Measurements from ENCODE around the gene PSMC3IP. TPM values are rescaled to one million over a fixed set of nuclear protein-coding genes. Genes with fewer than 3 reads are reported as not detected.
"Not testable (repeated sequence)": the region's sequence is repeated elsewhere in the genome, so short reads cannot be mapped to it uniquely, and the experiment has no call there.

The PSMC3IP gene
- total RNA-seq, 3 donors from 2014 or later, result 1.9 to 6.4 (median 3.1) TPM

- H3K36me3 ChIP-seq (ENCODE audit: low read depth), result no peaks in the 10 kb centered on the region
- TF ChIP-seq, protein P1, sequence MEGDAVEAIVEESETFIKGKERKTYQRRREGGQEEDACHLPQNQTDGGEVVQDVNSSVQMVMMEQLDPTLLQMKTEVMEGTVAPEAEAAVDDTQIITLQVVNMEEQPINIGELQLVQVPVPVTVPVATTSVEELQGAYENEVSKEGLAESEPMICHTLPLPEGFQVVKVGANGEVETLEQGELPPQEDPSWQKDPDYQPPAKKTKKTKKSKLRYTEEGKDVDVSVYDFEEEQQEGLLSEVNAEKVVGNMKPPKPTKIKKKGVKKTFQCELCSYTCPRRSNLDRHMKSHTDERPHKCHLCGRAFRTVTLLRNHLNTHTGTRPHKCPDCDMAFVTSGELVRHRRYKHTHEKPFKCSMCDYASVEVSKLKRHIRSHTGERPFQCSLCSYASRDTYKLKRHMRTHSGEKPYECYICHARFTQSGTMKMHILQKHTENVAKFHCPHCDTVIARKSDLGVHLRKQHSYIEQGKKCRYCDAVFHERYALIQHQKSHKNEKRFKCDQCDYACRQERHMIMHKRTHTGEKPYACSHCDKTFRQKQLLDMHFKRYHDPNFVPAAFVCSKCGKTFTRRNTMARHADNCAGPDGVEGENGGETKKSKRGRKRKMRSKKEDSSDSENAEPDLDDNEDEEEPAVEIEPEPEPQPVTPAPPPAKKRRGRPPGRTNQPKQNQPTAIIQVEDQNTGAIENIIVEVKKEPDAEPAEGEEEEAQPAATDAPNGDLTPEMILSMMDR (IDR thresholded peaks at IDR 0.05), result no peak
- H3K4me1 ChIP-seq (ENCODE audit: low read depth), result peaks cover 40% of the 10 kb centered on the region
- no peak for DNase-seq
- H3K4me3 ChIP-seq, result peak overlapping the region; percentile 71
- no peaks in the 10 kb centered on the region for H3K9me3 ChIP-seq
- peak; percentile 2 for ATAC-seq
- intact Hi-C loops (cut with DNase I, micrococcal nuclease), result no loop called here
Observed at GRCh38 chr17:42562388-42563142, 15.0 kb downstream of the PSMC3IP start.

GRCh38 chr17:42561897-42562387 lies 15.6 kb downstream of the PSMC3IP start, which contains the start of gene COASY:
Gene COASY (plus strand): TSS chr17:42562148. CDS start chr17:42562623, 475 bp downstream.
- H3K9me3 ChIP-seq, result no peaks in the 10 kb centered on the region
- intact Hi-C loops (cut with DNase I, micrococcal nuclease), result no loop called here
- peak; percentile 97 for DNase-seq
- H3K4me1 ChIP-seq (ENCODE audit: low read depth), result peaks cover 40% of the 10 kb centered on the region
- H3K36me3 ChIP-seq (ENCODE audit: low read depth), result no peaks in the 10 kb centered on the region
- TF ChIP-seq, protein P1 (IDR thresholded peaks at IDR 0.05), result no peak
- H3K4me3 ChIP-seq, result peak within 1 kb of the TSS; percentile 71
- ATAC-seq, result peak; percentile 85

DNA sequence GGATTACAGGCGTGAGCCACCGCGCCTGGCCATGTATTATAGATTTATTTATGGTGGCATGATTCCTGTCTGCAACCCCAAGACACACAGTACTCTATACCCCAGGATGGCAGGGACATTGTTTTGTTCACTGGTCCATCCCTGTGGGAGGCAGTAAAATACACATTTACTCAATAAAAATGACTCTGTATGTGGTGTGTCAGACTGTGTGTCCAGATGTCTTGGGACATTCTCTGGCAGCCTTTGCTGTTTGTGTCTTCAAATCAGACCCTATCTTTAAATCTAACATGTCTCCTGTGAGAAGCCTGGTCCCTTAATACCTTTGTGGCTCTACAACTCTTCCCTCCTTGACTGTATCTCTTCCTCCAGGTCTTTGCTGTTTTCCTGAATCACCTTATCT lies 17.3 kb downstream of the PSMC3IP start:
- intact Hi-C loops (cut with DNase I, micrococcal nuclease), result no loop called here
- Histone ChIP-seq H3K36me3 (ENCODE audit: low read depth) (no peaks in the 10 kb centered on the region), H3K4me1 (ENCODE audit: low read depth) (peaks cover 34% of the 10 kb centered on the region), H3K9me3 (no peaks in the 10 kb centered on the region), H3K4me3 (no peak overlapping the region)
- TF ChIP-seq, protein P1 (IDR thresholded peaks at IDR 0.05), result no peak
- DNase-seq (no peak), ATAC-seq (no peak)

DNA sequence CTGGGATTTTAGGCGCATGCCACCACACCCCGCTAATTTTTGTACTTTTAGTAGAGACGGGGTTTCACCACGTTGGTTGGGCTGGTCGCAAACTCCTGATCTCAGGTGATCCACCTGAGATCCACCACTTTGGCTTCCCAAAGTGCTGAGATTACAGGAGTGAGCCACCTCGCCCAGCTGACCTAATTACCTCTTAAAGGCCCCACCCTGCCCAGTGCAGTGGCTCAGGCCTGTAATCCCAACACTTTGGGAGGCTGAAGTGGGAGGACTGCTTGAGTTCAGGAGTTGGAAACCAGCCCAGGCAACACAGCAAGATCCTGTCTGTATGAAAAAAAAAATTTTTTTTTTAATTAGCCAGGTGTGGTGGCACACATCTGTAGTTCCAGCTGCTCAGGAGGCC lies 18.5 kb downstream of the PSMC3IP start:
- intact Hi-C loops (cut with DNase I, micrococcal nuclease), result no loop called here

DNA sequence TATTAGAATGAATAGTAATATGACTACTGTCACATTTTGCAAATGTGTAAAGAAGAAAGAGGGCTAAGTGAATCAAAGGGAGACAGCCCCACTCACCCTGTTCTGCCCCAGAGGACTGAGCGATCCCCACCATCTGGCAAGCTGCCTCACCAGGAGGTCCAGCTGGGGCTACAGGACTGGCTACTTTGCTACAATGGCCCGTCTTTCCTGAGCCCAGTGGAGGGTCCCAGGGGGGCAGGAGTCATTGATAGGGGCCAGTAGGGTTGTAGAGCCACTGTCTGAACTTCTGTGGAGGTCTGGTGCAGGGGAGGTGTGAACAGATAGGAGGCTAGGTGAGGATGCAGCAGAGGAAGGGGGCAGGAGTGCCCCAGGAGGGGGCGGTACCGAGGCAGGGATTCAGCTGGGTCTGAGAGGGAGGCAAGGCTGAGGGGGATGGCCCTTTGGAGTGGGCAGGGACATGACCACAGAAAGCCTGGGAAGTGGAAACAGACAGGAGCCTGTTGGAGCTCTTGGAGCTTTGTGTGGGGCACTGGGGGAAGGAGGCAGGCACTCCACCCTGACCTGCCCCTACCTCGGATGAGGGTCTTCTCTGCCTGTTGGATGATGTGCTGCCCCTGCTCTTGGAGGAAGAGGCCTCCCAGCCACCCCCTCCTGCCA lies 21.4 kb downstream of the PSMC3IP start:
- H3K4me3 ChIP-seq; intact Hi-C loops (cut with DNase I, micrococcal nuclease); H3K36me3 ChIP-seq (ENCODE audit: low read depth); H3K9me3 ChIP-seq; ATAC-seq: not testable (repeated sequence)
- DNase-seq, result peak in 1 of 3 donors; percentile 25
- peaks cover 31% of the 10 kb centered on the region for H3K4me1 ChIP-seq (ENCODE audit: low read depth)

More for the DNA sequence above, 18.5 kb downstream of the PSMC3IP start:
- Histone ChIP-seq H3K4me3 (no peak overlapping the region), H3K9me3 (no peaks in the 10 kb centered on the region), H3K4me1 (ENCODE audit: low read depth) (peaks cover 37% of the 10 kb centered on the region), H3K36me3 (ENCODE audit: low read depth) (no peaks in the 10 kb centered on the region)
- TF ChIP-seq, protein P1 (IDR thresholded peaks at IDR 0.05), result no peak
- ATAC-seq, result no peak
- peak in 1 of 3 donors; percentile 58 for DNase-seq

GRCh38 chr17:42555122-42555622 lies 22.4 kb downstream of the PSMC3IP start:
- Histone ChIP-seq H3K4me3 (peak overlapping the region; percentile 72), H3K36me3 (ENCODE audit: low read depth) (no peaks in the 10 kb centered on the region), H3K9me3 (no peaks in the 10 kb centered on the region), H3K4me1 (ENCODE audit: low read depth) (peaks cover 31% of the 10 kb centered on the region)
- TF ChIP-seq, protein P1 (IDR thresholded peaks at IDR 0.05), result no peak
- ATAC-seq (no peak), DNase-seq (no peak)
- intact Hi-C loops (cut with DNase I, micrococcal nuclease), result no loop called here
